HepG2 (cell line): ENCODE data around the gene GOLGA3. TPM values are rescaled to one million over a fixed set of nuclear protein-coding genes. Genes with fewer than 3 reads are reported as not detected.

Source experiments
- CAMTA2 ChIP-seq: sonication (generic); formaldehyde crosslinking; IDR thresholded peaks from 2 replicates; pipeline ENCODE4 v1.4.0; 2020; ENCODE audit warnings: mild to moderate bottlenecking, missing genetic modification reagents, borderline replicate concordance
- FLYWCH1 ChIP-seq: sonication (generic); formaldehyde crosslinking; IDR thresholded peaks from 2 replicates; pipeline ENCODE4 v1.8.1; 2023; ENCODE audit warnings: mild to moderate bottlenecking, missing genetic modification reagents
- NFYC ChIP-seq: IDR thresholded peaks from 2 replicates; pipeline ENCODE4 v1.6.1; 2016; ENCODE audit warnings: missing genetic modification reagents, missing compliant biosample characterization
- PITX1 ChIP-seq: sonication (generic); formaldehyde crosslinking; IDR thresholded peaks from 2 replicates; pipeline ENCODE4 v1.5.1; 2020; ENCODE audit warnings: mild to moderate bottlenecking, missing genetic modification reagents
- SKI ChIP-seq: fragments of 450-650 bp; IDR thresholded peaks from one replicate; pipeline ENCODE4 v1.6.1; 2018; ENCODE audit warnings: mild to moderate bottlenecking; ENCODE audit not compliant: partially characterized antibody
- TOE1 ChIP-seq: sonication (generic); formaldehyde crosslinking; IDR thresholded peaks from 2 replicates; pipeline ENCODE4 v1.4.0; 2020; ENCODE audit warnings: mild to moderate bottlenecking, missing genetic modification reagents
- ZBTB38 ChIP-seq: sonication (generic); formaldehyde crosslinking; IDR thresholded peaks from 2 replicates; pipeline ENCODE4 v1.5.1; 2020; ENCODE audit warnings: mild to moderate bottlenecking, missing genetic modification reagents
- ZFY ChIP-seq: sonication (generic); formaldehyde crosslinking; IDR thresholded peaks from 2 replicates; pipeline ENCODE4 v1.4.0; 2020; ENCODE audit warnings: missing genetic modification reagents
- ZNF101 ChIP-seq: sonication (generic); formaldehyde crosslinking; IDR thresholded peaks from 2 replicates; pipeline ENCODE4 v1.4.0; 2020; ENCODE audit warnings: mild to moderate bottlenecking, low read depth, missing genetic modification reagents, borderline replicate concordance
- ZNF12 ChIP-seq: sonication (generic); formaldehyde crosslinking; IDR thresholded peaks from 2 replicates; pipeline ENCODE4 v1.5.0; 2020; ENCODE audit warnings: missing genetic modification reagents
- ZNF350 ChIP-seq: sonication (generic); formaldehyde crosslinking; IDR thresholded peaks from 2 replicates; pipeline ENCODE4 v1.4.0; 2020; ENCODE audit warnings: mild to moderate bottlenecking, low read depth, missing genetic modification reagents, borderline replicate concordance
- ZNF564 ChIP-seq: sonication (generic); formaldehyde crosslinking; IDR thresholded peaks from 2 replicates; pipeline ENCODE4 v1.8.1; 2023; ENCODE audit warnings: mild to moderate bottlenecking, missing genetic modification reagents
- ZNF614 ChIP-seq: IDR thresholded peaks from 2 replicates; pipeline ENCODE4 v1.6.1; 2018; ENCODE audit warnings: missing biosample characterization, missing genetic modification reagents, inconsistent platforms, borderline replicate concordance
- ZNF616 ChIP-seq: sonication (generic); formaldehyde crosslinking; IDR thresholded peaks from 2 replicates; pipeline ENCODE4 v1.5.0; 2020; ENCODE audit warnings: low read depth, mild to moderate bottlenecking, missing genetic modification reagents
- ZNF773 ChIP-seq: sonication (generic); formaldehyde crosslinking; IDR thresholded peaks from 2 replicates; pipeline ENCODE4 v1.4.0; 2020; ENCODE audit warnings: missing genetic modification reagents, borderline replicate concordance
- polyA plus RNA-seq, 8 experiments: library from polyadenylated mRNA; depleted of rRNA in 3 of 8; stranded (reverse) in 7 of 8; unstranded in 1 of 8; fragments of >200 nt; fragmentation: Illumina TruSeq in 4 of 8; extraction: Trizol in 4 of 8; gene quantifications; 2 replicates each; pipeline versions ENCODE4 v1.2.1 to v1.2.3, GENCODE V29; 2011 to 2016; ENCODE audit warnings: low read depth in 4 of 8, missing spikeins in 1 of 8, mixed read lengths in 1 of 8; ENCODE audit not compliant: insufficient read depth in 1 of 8
- total RNA-seq, 5 experiments: library from RNA; depleted of rRNA; stranded (reverse); fragments of >200 nt; fragmentation: Illumina TruSeq; extraction: Trizol; gene quantifications; 2 replicates each; pipeline ENCODE4 v1.2.3, GENCODE V29; 2016; ENCODE audit warnings: low read depth in 1 of 5
- TF ChIP-seq, protein P1 (sequence below): sonication (generic); formaldehyde crosslinking; IDR thresholded peaks from 2 replicates; pipeline ENCODE4 v1.8.0; 2022; ENCODE audit warnings: mild to moderate bottlenecking, missing genetic modification reagents, borderline replicate concordance
- TF ChIP-seq, protein P2 (sequence below): sonication (generic); formaldehyde crosslinking; IDR thresholded peaks from 2 replicates; pipeline ENCODE4 v1.8.1; 2022; ENCODE audit warnings: mild to moderate bottlenecking, missing genetic modification reagents
- TF ChIP-seq, protein P3 (sequence below): sonication (generic); formaldehyde crosslinking; IDR thresholded peaks from 2 replicates; pipeline ENCODE4 v1.4.0; 2020; ENCODE audit warnings: missing genetic modification reagents
- TF ChIP-seq, protein P4 (sequence below): sonication (generic); formaldehyde crosslinking; IDR thresholded peaks from 2 replicates; pipeline ENCODE4 v1.9.0; 2021; ENCODE audit warnings: missing genetic modification reagents, borderline replicate concordance
- TF ChIP-seq, protein P5 (sequence below): sonication (generic); formaldehyde crosslinking; IDR thresholded peaks from 2 replicates; pipeline ENCODE4 v1.8.1; 2023; ENCODE audit warnings: missing genetic modification reagents, inconsistent platforms, borderline replicate concordance
- TF ChIP-seq, protein P6 (sequence below): IDR thresholded peaks from 2 replicates; pipeline ENCODE4 v1.6.1; 2016; ENCODE audit warnings: low read depth, control low read depth

The GOLGA3 gene
- total and polyA plus RNA-seq, 2 of the 13 experiments (the other 11 are each of a cell fraction or from before 2014, with no cell fraction given) = 22.0 to 43.0 TPM

DNA sequence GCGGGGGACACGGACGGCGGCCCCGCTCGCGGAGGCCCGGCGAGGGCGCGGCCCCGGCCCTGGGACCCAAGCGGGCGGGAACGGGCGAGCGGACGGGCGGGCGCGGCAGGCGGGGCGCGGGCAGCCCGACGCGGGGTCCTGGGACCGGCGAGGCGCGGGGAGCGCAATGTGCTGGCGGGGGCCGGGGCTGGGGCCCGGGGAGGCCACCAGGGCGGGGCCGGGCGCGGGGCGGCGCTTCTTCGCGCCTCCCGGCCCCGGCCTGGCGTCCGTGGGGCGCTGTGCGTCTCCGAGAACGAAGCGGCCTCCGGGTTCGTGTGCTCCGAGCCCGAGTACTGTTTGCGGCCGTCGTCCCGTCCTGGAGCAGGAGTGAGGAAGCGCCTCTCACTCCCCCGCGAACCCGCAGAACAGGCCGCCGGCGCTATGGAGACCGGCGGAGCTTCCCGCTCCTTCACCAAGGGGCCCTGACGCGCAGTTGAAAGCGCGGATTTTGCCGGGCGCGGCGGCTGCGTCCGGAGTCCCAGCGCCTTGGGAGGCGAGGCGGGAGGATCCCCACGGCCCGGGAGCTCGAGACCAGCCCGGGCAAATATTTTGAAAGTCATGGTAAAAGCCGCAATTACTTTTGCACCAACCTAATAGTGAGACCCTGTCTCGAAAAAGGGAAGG is 66.6 kb downstream of the GOLGA3 start (continued):
- TF ChIP-seq, protein P1, sequence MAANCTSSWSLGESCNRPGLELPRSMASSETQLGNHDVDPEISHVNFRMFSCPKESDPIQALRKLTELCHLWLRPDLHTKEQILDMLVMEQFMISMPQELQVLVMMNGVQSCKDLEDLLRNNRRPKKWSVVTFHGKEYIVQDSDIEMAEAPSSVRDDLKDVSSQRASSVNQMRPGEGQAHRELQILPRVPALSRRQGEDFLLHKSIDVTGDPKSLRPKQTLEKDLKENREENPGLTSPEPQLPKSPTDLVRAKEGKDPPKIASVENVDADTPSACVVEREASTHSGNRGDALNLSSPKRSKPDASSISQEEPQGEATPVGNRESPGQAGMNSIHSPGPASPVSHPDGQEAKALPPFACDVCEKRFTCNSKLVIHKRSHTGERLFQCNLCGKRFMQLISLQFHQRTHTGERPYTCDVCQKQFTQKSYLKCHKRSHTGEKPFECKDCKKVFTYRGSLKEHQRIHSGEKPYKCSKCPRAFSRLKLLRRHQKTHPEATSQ (CRISPR knock-in tag) = no peak
- TF ChIP-seq CAMTA2 (0 out of 2 replicates have a peak, but pooled peaks have one; percentile 31), ZBTB38 (CRISPR knock-in tag) (no peak), PITX1 (CRISPR knock-in tag) (peak; percentile 72; the same call in 1 of the 2 replicates), ZNF564 (CRISPR knock-in tag) (no peak), TOE1 (CRISPR knock-in tag) (no peak), SKI (no peak), ZNF773 (CRISPR knock-in tag) (peak; percentile 66; the same call in 1 of the 2 replicates), NFYC (CRISPR knock-in tag) (no peak), ZNF12 (no peak), ZFY (CRISPR knock-in tag) (peak; percentile 96), FLYWCH1 (CRISPR knock-in tag) (no peak), ZNF614 (no peak; the same call in 1 of the 2 replicates), ZNF616 (no peak), ZNF101 (CRISPR knock-in tag) (no peak), ZNF350 (CRISPR knock-in tag) (peak; percentile 83)
- TF ChIP-seq, protein P2, sequence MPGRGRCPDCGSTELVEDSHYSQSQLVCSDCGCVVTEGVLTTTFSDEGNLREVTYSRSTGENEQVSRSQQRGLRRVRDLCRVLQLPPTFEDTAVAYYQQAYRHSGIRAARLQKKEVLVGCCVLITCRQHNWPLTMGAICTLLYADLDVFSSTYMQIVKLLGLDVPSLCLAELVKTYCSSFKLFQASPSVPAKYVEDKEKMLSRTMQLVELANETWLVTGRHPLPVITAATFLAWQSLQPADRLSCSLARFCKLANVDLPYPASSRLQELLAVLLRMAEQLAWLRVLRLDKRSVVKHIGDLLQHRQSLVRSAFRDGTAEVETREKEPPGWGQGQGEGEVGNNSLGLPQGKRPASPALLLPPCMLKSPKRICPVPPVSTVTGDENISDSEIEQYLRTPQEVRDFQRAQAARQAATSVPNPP = no peak
- TF ChIP-seq, protein P3, sequence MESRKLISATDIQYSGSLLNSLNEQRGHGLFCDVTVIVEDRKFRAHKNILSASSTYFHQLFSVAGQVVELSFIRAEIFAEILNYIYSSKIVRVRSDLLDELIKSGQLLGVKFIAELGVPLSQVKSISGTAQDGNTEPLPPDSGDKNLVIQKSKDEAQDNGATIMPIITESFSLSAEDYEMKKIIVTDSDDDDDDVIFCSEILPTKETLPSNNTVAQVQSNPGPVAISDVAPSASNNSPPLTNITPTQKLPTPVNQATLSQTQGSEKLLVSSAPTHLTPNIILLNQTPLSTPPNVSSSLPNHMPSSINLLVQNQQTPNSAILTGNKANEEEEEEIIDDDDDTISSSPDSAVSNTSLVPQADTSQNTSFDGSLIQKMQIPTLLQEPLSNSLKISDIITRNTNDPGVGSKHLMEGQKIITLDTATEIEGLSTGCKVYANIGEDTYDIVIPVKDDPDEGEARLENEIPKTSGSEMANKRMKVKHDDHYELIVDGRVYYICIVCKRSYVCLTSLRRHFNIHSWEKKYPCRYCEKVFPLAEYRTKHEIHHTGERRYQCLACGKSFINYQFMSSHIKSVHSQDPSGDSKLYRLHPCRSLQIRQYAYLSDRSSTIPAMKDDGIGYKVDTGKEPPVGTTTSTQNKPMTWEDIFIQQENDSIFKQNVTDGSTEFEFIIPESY = no peak
- TF ChIP-seq, protein P4, sequence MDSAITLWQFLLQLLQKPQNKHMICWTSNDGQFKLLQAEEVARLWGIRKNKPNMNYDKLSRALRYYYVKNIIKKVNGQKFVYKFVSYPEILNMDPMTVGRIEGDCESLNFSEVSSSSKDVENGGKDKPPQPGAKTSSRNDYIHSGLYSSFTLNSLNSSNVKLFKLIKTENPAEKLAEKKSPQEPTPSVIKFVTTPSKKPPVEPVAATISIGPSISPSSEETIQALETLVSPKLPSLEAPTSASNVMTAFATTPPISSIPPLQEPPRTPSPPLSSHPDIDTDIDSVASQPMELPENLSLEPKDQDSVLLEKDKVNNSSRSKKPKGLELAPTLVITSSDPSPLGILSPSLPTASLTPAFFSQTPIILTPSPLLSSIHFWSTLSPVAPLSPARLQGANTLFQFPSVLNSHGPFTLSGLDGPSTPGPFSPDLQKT (CRISPR knock-in tag) = no peak
- TF ChIP-seq, protein P5, sequence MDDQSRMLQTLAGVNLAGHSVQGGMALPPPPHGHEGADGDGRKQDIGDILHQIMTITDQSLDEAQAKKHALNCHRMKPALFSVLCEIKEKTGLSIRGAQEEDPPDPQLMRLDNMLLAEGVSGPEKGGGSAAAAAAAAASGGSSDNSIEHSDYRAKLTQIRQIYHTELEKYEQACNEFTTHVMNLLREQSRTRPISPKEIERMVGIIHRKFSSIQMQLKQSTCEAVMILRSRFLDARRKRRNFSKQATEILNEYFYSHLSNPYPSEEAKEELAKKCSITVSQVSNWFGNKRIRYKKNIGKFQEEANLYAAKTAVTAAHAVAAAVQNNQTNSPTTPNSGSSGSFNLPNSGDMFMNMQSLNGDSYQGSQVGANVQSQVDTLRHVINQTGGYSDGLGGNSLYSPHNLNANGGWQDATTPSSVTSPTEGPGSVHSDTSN (CRISPR knock-in tag) = no peak
- TF ChIP-seq, protein P6, sequence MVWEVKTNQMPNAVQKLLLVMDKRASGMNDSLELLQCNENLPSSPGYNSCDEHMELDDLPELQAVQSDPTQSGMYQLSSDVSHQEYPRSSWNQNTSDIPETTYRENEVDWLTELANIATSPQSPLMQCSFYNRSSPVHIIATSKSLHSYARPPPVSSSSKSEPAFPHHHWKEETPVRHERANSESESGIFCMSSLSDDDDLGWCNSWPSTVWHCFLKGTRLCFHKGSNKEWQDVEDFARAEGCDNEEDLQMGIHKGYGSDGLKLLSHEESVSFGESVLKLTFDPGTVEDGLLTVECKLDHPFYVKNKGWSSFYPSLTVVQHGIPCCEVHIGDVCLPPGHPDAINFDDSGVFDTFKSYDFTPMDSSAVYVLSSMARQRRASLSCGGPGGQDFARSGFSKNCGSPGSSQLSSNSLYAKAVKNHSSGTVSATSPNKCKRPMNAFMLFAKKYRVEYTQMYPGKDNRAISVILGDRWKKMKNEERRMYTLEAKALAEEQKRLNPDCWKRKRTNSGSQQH (CRISPR knock-in tag) = 0 out of 2 replicates have a peak, but pooled peaks have one; percentile 47
